CD4-positive, alpha-beta T cell treated with Interleukin-1 beta for 1 hour (primary cell): ENCODE results near the gene ATP8A2.
"Not testable (repeated sequence)": the region's sequence is repeated elsewhere in the genome, so short reads cannot be mapped to it uniquely, and the experiment has no call there.

Source experiments
- DNase-seq, 2 donors: peaks; one replicate each; pipeline ENCODE4 v3.0.0-alpha.2; 2020 to 2022

Gene ATP8A2

GRCh38 chr13:25771641-25772478 lies 400.1 kb downstream of the ATP8A2 start:
- no peak for DNase-seq

GRCh38 chr13:25772534-25772933 lies 400.8 kb downstream of the ATP8A2 start:
- not testable (repeated sequence) for DNase-seq

- DNase-seq: not testable (repeated sequence)
Observed at GRCh38 chr13:25774056-25774455, 402.3 kb downstream of the ATP8A2 start.

GRCh38 chr13:25775275-25775674 lies 403.5 kb downstream of the ATP8A2 start:
- no peak for DNase-seq

- no peak for DNase-seq
Observed at GRCh38 chr13:25775986-25776385, 404.2 kb downstream of the ATP8A2 start.

GRCh38 chr13:25776722-25777121 lies 404.9 kb downstream of the ATP8A2 start:
- no peak for DNase-seq

- DNase-seq: no peak
Observed at GRCh38 chr13:25777509-25777908, 405.7 kb downstream of the ATP8A2 start.

- no peak for DNase-seq
Observed at GRCh38 chr13:25778365-25778764, 406.6 kb downstream of the ATP8A2 start.

GRCh38 chr13:25778808-25779305 lies 407.1 kb downstream of the ATP8A2 start:
- DNase-seq: no peak

GRCh38 chr13:25783076-25783475 lies 411.3 kb downstream of the ATP8A2 start:
- no peak for DNase-seq

- DNase-seq: no peak
Observed at GRCh38 chr13:25783601-25784024, 411.8 kb downstream of the ATP8A2 start.

- no peak for DNase-seq
Observed at GRCh38 chr13:25784119-25784518, 412.3 kb downstream of the ATP8A2 start.

GRCh38 chr13:25790137-25790536 lies 418.4 kb downstream of the ATP8A2 start:
- DNase-seq: not testable (repeated sequence)

- no peak for DNase-seq
Observed at GRCh38 chr13:25795277-25795676, 423.5 kb downstream of the ATP8A2 start.

GRCh38 chr13:25796474-25796873 lies 424.7 kb downstream of the ATP8A2 start:
- DNase-seq: no peak

GRCh38 chr13:25798998-25799397 lies 427.2 kb downstream of the ATP8A2 start:
- no peak for DNase-seq

GRCh38 chr13:25800523-25800922 lies 428.7 kb downstream of the ATP8A2 start:
- no peak for DNase-seq

- DNase-seq: no peak
Observed at GRCh38 chr13:25802579-25802978, 430.8 kb downstream of the ATP8A2 start.

GRCh38 chr13:25803641-25804040 lies 431.9 kb downstream of the ATP8A2 start:
- DNase-seq: no peak

GRCh38 chr13:25806264-25806974 lies 434.6 kb downstream of the ATP8A2 start:
- DNase-seq: no peak

GRCh38 chr13:25807562-25807961 lies 435.8 kb downstream of the ATP8A2 start:
- no peak for DNase-seq

GRCh38 chr13:25811506-25811905 lies 439.7 kb downstream of the ATP8A2 start:
- no peak for DNase-seq

GRCh38 chr13:25816239-25816638 lies 444.5 kb downstream of the ATP8A2 start:
- DNase-seq: no peak
